ENCODE measurements around the gene CLTA. TPM values are rescaled to one million over a fixed set of nuclear protein-coding genes. Genes with fewer than 3 reads are reported as not detected.
"Not testable (repeated sequence)": the region's sequence is repeated elsewhere in the genome, so short reads cannot be mapped to it uniquely, and the experiment has no call there.

The CLTA gene
- total RNA-seq, 2 donors from 2014 or later, result 86.8 to 91.6 TPM

DNA sequence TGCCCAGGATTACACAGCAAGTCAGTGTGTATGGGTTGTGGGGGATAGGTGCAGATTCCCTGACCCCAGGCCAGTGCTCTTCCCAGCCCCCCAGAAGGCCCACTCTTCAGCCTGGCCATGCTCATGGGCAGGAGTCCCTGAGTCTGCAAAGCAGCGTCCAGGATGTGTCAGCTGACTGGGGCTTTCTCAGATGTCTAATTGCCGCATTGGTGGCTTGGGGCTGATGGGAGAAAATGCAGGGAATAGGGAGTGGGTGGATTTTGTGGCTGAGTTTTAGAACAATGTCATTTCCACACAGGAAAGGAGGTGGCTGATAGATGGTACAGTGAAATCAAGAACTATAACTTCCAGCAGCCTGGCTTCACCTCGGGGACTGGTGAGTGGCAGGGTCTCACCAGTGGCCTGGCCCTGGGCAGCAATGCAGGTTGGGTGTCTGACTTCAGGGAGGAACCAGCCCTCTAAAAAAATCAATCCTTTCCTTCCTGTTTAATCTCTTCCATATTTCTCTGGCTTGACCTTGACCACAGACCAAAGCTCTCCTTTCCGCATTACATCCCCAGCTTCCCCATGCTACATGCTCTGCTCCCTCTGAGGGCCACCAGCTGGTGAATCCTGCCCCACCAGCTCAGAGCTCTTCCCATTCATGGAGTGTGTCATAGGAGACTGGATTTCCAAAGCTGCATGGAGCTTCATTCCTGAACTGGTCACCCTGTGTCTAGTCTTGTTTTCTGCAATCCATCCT, 40.0 kb upstream of the CLTA start:
- Mint-ChIP-seq H3K36me3 (ENCODE audit: insufficient read depth in 2 of 2) (peaks cover 13 to 16% of the 10 kb centered on the region in 2 donors), H3K4me3 (peak overlapping the region; percentile 83 to 85), H3K27ac (no peak overlapping the region), H3K27me3 (ENCODE audit: low read depth) (no peaks in the 10 kb centered on the region), H3K9me3 (peaks cover 2 to 4% of the 10 kb centered on the region in 2 donors), H3K4me1 (ENCODE audit: low read depth) (peaks cover 71% of the 10 kb centered on the region)
- no peak for ATAC-seq (replicated peaks in 1 of 2)
- no peak for DNase-seq

DNA sequence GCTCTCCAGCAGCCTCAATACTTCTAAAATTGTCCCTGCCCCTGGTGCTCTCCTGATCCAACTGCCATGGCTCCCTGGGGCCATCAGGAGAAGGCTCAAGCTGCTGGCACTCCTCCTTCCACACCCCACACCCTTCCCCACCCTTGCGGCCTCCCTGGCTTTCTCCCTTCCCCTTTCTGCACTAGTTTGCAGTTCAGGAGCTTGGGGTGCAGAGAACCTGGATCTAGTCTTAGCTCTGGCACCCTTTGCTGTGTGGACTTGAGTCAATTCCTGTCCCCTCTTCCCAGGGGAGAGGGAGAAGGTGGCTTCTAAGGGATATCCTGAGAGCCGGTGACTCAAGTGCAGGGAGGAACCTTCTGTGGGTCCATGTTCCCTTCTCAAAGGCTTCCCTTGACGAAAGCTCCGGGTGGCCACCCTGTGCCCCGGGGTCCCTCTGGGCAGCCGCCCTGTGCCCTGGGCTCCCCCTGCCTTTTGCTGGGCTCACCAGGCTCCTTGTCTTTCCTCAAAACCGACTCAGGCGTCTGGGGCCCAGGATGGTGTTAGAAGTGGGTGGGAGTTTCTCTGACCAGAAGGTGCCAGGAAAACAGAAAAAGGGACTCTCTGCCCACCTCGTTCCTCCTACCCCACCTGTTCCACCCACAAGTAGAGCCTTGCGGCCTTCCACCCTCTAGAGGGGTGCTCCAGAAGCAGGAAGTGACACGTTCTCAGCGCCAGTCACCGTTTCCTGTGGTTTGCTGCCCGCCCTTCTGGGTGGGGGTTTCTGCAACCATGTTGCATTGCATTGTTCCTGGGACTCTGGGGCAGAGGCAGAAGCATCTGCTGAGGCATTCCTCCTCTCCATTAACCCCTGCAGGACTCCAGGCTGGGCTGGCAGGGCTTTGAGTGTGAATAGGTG, 39.2 kb upstream of the CLTA start:
- peak; percentile 91 to 93 for ATAC-seq (replicated peaks in 1 of 2)
- peak overlapping the region; percentile 88 for H3K27ac Mint-ChIP-seq
- H3K27me3 Mint-ChIP-seq (ENCODE audit: low read depth), result no peaks in the 10 kb centered on the region
- H3K4me3 Mint-ChIP-seq, result peak overlapping the region; percentile 83 to 85
- DNase-seq, result peak; percentile 90
- H3K4me1 Mint-ChIP-seq (ENCODE audit: low read depth), result peaks cover 67% of the 10 kb centered on the region
- H3K9me3 Mint-ChIP-seq, result no peaks in the 10 kb centered on the region
- H3K36me3 Mint-ChIP-seq (ENCODE audit: insufficient read depth in 2 of 2), result peaks cover 10 to 11% of the 10 kb centered on the region in 2 donors

DNA sequence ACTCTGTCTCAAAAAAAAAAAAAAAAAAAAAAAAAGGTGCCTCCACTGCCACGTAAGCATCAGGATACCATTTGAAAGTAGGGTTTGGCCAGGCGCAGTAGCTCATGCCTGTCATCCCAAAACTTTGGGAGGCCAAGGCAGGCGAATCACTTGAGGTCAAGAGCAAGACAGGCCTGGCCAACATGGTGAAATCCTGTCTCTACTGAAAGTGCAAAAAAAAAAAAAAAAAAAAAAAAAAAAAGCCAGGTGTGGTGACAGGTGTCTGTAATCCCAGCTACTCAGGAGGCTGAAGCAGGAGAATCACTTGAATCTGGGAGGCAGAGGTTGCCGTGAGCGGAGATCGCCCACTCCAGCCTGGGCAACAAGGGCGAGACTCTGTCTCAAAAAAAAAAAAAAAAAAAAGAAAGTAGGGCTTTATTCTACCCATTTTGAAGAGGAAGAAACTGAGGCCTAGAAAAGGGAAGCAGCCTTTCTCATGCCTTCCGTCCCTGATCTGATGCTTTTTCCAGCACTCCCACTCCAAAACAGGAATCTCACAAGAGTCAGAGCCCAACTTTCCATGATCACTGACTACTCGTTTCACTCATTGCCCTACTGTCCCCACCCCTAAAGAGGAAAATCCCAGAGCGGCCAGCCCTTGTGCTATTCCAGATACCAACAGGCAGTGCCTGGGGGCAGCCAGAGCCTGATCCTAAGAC, 37.8 kb upstream of the CLTA start:
- H3K36me3 Mint-ChIP-seq (ENCODE audit: insufficient read depth in 2 of 2), result peaks cover 5 to 6% of the 10 kb centered on the region in 2 donors
- H3K4me1 Mint-ChIP-seq (ENCODE audit: low read depth), result peaks cover 57% of the 10 kb centered on the region
- ATAC-seq (replicated peaks in 1 of 2), result no peak
- H3K9me3 Mint-ChIP-seq, result no peaks in the 10 kb centered on the region
- H3K27ac Mint-ChIP-seq, result no peak overlapping the region
- no peak for DNase-seq
- H3K27me3 Mint-ChIP-seq (ENCODE audit: low read depth), result no peaks in the 10 kb centered on the region
- H3K4me3 Mint-ChIP-seq, result peak overlapping the region in 1 of 2 donors; percentile 8

DNA sequence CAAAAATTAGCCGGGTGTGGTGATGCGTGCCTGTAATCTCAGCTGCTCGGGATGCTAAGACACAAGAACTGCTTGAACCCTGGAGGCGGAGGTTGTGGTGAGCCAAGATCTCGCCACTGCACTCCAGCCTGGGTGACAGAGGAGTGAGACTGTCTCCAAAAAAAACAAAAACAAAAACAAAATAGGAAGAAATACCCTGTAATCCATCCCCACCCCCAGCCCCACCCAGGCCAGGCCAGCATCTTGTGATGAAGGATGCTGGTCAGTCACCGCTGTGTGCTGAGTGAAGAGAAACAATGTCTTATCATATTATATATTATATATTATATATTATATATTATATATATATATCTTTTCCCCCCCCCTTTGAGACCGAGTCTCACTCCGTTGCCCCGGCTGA, 37.0 kb upstream of the CLTA start:
- H3K27me3 Mint-ChIP-seq (ENCODE audit: low read depth), result no peaks in the 10 kb centered on the region
- no peaks in the 10 kb centered on the region for H3K9me3 Mint-ChIP-seq
- peak overlapping the region; percentile 74 for H3K27ac Mint-ChIP-seq
- peaks cover 57% of the 10 kb centered on the region for H3K4me1 Mint-ChIP-seq (ENCODE audit: low read depth)
- peaks cover 5 to 6% of the 10 kb centered on the region in 2 donors for H3K36me3 Mint-ChIP-seq (ENCODE audit: insufficient read depth in 2 of 2)
- no peak for ATAC-seq (replicated peaks in 1 of 2)
- no peak for DNase-seq
- H3K4me3 Mint-ChIP-seq, result no peak overlapping the region

DNA sequence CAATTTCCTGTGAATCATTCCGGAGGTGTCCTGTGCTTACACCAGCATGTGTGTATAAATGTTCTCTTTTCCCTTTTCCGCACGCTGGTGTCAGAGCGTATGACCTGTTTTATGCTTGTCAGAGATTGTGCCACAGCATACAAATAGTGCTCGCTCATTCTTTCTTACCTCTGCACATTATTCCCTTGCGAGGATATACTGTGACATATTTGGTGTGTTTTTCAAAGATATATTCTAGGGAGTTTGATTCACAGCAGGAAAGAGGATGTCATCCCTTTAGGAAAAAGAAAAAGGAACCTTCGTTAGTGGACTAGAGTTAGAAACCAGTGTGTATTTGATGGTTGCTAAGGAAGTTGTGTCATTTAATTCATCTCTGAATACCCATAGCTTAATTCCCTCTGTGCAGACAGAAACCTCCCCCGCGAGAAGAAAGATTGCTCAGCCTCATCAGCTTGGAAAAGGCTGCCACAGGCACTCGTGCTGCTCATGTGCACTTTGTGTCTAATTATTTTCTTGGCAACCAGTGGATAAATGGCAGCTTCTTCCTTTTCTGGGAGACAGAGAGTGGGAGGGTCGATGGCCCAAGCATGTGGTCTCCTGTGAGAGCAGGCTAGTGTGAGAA, 36.3 kb upstream of the CLTA start:
- Mint-ChIP-seq H3K27ac (peak overlapping the region; percentile 22), H3K27me3 (ENCODE audit: low read depth) (no peaks in the 10 kb centered on the region), H3K4me1 (ENCODE audit: low read depth) (peaks cover 53% of the 10 kb centered on the region), H3K4me3 (peak overlapping the region in 1 of 2 donors; percentile 26), H3K9me3 (no peaks in the 10 kb centered on the region), H3K36me3 (ENCODE audit: insufficient read depth in 2 of 2) (peaks cover 5 to 7% of the 10 kb centered on the region in 2 donors)
- DNase-seq (no peak), ATAC-seq (replicated peaks in 1 of 2) (no peak)

DNA sequence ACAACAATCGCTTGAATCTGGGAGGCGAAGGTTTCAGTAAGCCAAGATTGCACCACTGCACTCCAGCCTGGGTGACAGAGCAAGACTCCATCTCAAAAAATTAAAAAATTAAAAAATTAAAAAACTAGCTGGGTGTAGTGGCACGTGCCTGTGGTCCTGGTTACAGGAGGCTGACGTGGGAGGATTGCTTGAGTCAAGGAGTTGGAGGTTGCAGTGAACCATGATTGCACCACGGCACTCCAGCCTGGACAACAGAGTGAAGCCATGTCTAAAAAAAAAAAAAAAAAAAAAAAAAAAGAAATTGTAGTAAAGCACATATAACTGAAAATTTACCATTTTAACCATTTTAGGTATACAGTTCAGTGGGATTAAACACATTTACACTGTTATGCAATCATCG, 34.6 kb upstream of the CLTA start:
- Mint-ChIP-seq H3K4me1 (ENCODE audit: low read depth) (peaks cover 36% of the 10 kb centered on the region), H3K36me3 (ENCODE audit: insufficient read depth in 2 of 2) (peaks cover 5 to 7% of the 10 kb centered on the region in 2 donors), H3K27me3 (ENCODE audit: low read depth) (no peaks in the 10 kb centered on the region), H3K4me3 (no peak overlapping the region), H3K27ac (no peak overlapping the region), H3K9me3 (no peaks in the 10 kb centered on the region)
- no peak for DNase-seq
- no peak for ATAC-seq (replicated peaks in 1 of 2)

DNA sequence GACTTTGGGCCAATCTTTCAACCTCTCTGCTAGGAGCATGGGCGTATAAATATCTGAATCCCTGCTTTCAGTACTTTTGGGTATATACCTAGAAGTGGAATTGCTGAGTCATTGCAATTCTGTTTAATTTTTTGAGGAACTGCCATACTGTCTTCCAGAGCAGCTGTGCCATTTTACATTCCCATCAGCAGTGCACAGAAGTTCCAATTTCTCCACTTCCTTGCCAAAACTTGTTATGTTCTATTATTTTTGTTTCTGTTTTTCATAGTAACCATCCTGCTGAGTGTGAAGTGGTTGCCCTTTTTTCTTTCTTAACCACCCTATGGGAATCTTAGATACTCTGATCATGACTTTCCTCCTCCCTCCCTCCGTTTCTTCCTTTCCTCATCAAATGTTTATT, 32.6 kb upstream of the CLTA start:
- H3K9me3 Mint-ChIP-seq, result no peaks in the 10 kb centered on the region
- no peak overlapping the region for H3K27ac Mint-ChIP-seq
- no peaks in the 10 kb centered on the region for H3K27me3 Mint-ChIP-seq (ENCODE audit: low read depth)
- DNase-seq (no peak), ATAC-seq (replicated peaks in 1 of 2) (no peak)
- H3K4me3 Mint-ChIP-seq, result no peak overlapping the region
- H3K36me3 Mint-ChIP-seq (ENCODE audit: insufficient read depth in 2 of 2), result peaks cover 4 to 5% of the 10 kb centered on the region in 2 donors
- peaks cover 18% of the 10 kb centered on the region for H3K4me1 Mint-ChIP-seq (ENCODE audit: low read depth)

DNA sequence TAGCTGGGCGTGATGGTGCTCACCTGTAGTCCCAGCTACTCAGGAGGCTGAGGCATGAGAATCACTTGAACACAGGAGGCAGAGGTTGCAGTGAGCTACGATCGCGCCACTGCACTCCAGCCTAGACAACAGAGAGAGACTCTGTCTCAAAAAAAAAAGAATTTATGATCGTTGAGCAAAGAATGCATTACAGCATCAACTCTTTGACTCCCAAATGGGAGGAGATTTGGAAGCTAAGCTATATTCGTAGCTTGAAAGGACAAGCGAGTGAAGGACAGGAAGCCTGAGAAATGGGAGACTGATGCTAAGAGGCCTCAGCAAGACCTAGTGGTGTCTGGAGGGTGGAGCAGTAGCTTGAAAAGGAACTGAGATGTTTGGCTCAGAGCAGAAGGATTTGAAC, 31.8 kb upstream of the CLTA start:
- no peak overlapping the region for H3K4me3 Mint-ChIP-seq
- ATAC-seq (replicated peaks in 1 of 2), result no peak
- H3K9me3 Mint-ChIP-seq, result no peaks in the 10 kb centered on the region
- DNase-seq, result no peak
- peaks cover 3 to 5% of the 10 kb centered on the region in 2 donors for H3K36me3 Mint-ChIP-seq (ENCODE audit: insufficient read depth in 2 of 2)
- peaks cover 12% of the 10 kb centered on the region for H3K4me1 Mint-ChIP-seq (ENCODE audit: low read depth)
- H3K27ac Mint-ChIP-seq, result no peak overlapping the region
- no peaks in the 10 kb centered on the region for H3K27me3 Mint-ChIP-seq (ENCODE audit: low read depth)

DNA sequence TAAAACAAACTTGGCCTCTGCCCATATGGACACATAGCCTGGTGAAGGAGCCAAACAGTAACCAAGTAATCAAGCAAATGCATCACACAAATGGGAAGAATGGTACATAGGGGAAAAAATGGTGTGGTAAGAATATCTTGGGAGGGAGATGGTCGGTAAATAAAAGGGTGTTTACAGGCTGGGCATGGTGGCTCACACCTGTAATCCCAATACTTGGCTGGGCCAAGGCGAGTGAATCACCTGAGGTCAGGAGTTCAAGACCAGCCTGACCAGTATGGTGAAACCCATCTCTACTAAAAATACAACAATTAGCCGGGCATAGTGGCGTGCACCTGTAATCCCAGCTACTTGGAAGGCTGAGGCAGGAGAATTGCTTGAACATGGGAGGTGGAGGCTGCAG, 31.2 kb upstream of the CLTA start:
- peaks cover 12% of the 10 kb centered on the region for H3K4me1 Mint-ChIP-seq (ENCODE audit: low read depth)
- not testable (repeated sequence) for H3K27ac Mint-ChIP-seq; H3K36me3 Mint-ChIP-seq (ENCODE audit: insufficient read depth in 2 of 2); DNase-seq; H3K27me3 Mint-ChIP-seq (ENCODE audit: low read depth); H3K9me3 Mint-ChIP-seq; ATAC-seq (replicated peaks in 1 of 2); H3K4me3 Mint-ChIP-seq

DNA sequence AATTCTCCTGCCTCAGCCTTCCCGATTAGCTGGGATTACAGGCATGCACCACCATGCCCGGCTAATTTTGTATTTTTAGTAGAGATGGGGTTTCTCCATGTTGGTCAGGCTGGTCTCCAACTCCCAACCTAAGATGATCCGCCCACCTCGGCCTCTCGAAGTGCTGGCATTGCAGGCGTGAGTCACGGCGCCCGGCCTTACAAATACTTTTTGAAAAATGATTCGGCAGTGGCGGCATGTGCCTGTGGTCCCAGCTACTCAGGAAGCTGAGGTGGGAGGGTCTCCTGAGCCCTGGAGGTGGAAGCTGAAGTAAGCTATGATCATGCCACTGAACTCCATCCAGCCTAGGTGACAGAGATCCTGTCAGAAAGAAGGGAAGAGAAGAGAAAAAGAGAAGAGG, 30.6 kb upstream of the CLTA start:
- not testable (repeated sequence) for H3K9me3 Mint-ChIP-seq; H3K36me3 Mint-ChIP-seq (ENCODE audit: insufficient read depth in 2 of 2); H3K27me3 Mint-ChIP-seq (ENCODE audit: low read depth); H3K4me3 Mint-ChIP-seq; ATAC-seq (replicated peaks in 1 of 2); H3K27ac Mint-ChIP-seq; DNase-seq
- peaks cover 12% of the 10 kb centered on the region for H3K4me1 Mint-ChIP-seq (ENCODE audit: low read depth)

DNA sequence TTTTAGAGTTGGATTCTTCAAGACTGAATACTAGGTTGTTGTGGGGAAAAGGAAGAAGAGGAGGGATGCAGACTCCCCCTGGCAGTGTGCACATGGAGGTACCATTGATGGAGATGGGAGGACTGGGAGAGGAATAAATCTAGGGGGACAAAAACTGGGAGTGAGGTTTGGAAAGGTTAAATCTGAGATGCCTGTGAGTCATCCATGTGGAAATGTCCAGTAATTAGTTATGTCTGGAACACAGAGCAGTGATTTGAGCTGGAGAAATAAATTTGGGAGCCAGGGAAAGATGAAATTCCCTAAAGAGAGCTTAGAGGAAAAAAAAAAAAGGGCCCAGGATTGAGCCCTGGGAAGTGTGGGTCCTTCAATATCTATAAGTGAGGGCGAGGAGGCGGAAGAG, 29.5 kb upstream of the CLTA start:
- H3K36me3 Mint-ChIP-seq (ENCODE audit: insufficient read depth in 2 of 2), result peaks cover 1 to 3% of the 10 kb centered on the region in 2 donors
- DNase-seq, result no peak
- H3K9me3 Mint-ChIP-seq, result no peaks in the 10 kb centered on the region
- no peak for ATAC-seq (replicated peaks in 1 of 2)
- no peak overlapping the region for H3K4me3 Mint-ChIP-seq
- H3K27ac Mint-ChIP-seq, result no peak overlapping the region
- H3K4me1 Mint-ChIP-seq (ENCODE audit: low read depth), result peaks cover 12% of the 10 kb centered on the region
- no peaks in the 10 kb centered on the region for H3K27me3 Mint-ChIP-seq (ENCODE audit: low read depth)

DNA sequence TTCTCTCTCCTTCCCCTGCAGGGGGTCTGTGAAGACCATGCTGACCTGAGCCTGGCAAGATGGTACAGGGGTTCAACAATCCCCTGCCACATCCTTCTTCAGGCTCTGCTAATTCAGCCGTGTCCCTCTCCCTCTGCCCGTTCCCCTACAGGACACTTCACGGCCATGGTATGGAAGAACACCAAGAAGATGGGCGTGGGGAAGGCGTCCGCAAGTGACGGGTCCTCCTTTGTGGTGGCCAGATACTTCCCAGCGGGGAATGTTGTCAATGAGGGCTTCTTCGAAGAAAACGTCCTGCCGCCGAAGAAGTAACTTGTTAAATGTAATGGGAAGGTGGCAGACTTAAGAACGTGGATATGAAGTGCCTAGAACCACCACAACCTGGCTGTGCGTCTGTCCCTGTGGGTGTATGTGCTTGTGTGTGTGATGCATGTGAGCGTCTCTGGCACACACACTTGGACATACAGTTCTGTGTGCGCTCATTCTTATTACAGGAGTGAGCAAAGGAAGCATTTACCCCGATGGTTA, 28.4 kb upstream of the CLTA start:
- peaks cover 0 to 1% of the 10 kb centered on the region in 2 donors for H3K36me3 Mint-ChIP-seq (ENCODE audit: insufficient read depth in 2 of 2)
- peaks cover 12% of the 10 kb centered on the region for H3K4me1 Mint-ChIP-seq (ENCODE audit: low read depth)
- no peak for ATAC-seq (replicated peaks in 1 of 2)
- DNase-seq, result no peak
- no peaks in the 10 kb centered on the region for H3K9me3 Mint-ChIP-seq
- H3K27me3 Mint-ChIP-seq (ENCODE audit: low read depth), result no peaks in the 10 kb centered on the region
- no peak overlapping the region for H3K27ac Mint-ChIP-seq
- no peak overlapping the region for H3K4me3 Mint-ChIP-seq
